ENCODE results near the gene RNF39.
"Not testable (repeated sequence)": the region's sequence is repeated elsewhere in the genome, so short reads cannot be mapped to it uniquely, and the experiment has no call there.

Gene RNF39

GRCh38 chr6:30062471-30063178 lies 12.9 kb downstream of the RNF39 start:
- DNase-seq (ENCODE audit: low read depth in 2 of 2), result no peak

- no peak for DNase-seq (ENCODE audit: low read depth in 2 of 2)
Measured at GRCh38 chr6:30061858-30062458, 13.6 kb downstream of the RNF39 start.

- peak; percentile 67 to 73 for DNase-seq (ENCODE audit: low read depth in 2 of 2)
Measured at GRCh38 chr6:30061092-30061857, 14.3 kb downstream of the RNF39 start, which contains the start of gene POLR1H. POLR1H (plus strand) TSS chr6:30061265; CDS start chr6:30061525, 260 bp downstream.

GRCh38 chr6:30060606-30061091 lies 14.9 kb downstream of the RNF39 start:
- DNase-seq (ENCODE audit: low read depth in 2 of 2), result no peak

- DNase-seq (ENCODE audit: low read depth in 2 of 2), result no peak
Measured at GRCh38 chr6:30055513-30055912, 20.1 kb downstream of the RNF39 start.

- DNase-seq (ENCODE audit: low read depth in 2 of 2), result no peak
Measured at GRCh38 chr6:30053682-30054081, 21.9 kb downstream of the RNF39 start.

- no peak for DNase-seq (ENCODE audit: low read depth in 2 of 2)
Measured at GRCh38 chr6:30047220-30047619, 28.3 kb downstream of the RNF39 start.

- no peak for DNase-seq (ENCODE audit: low read depth in 2 of 2)
Measured at GRCh38 chr6:30044630-30045029, 30.9 kb downstream of the RNF39 start.

- no peak for DNase-seq (ENCODE audit: low read depth in 2 of 2)
Measured at GRCh38 chr6:30043744-30044143, 31.8 kb downstream of the RNF39 start.

- no peak for DNase-seq (ENCODE audit: low read depth in 2 of 2)
Measured at GRCh38 chr6:30042914-30043313, 32.7 kb downstream of the RNF39 start.

GRCh38 chr6:30042476-30042875 lies 33.1 kb downstream of the RNF39 start:
- no peak for DNase-seq (ENCODE audit: low read depth in 2 of 2)

GRCh38 chr6:30041821-30042220 lies 33.7 kb downstream of the RNF39 start:
- DNase-seq (ENCODE audit: low read depth in 2 of 2), result no peak

- no peak for DNase-seq (ENCODE audit: low read depth in 2 of 2)
Measured at GRCh38 chr6:30041221-30041620, 34.3 kb downstream of the RNF39 start.

GRCh38 chr6:30037182-30037788 lies 38.3 kb downstream of the RNF39 start:
- no peak for DNase-seq (ENCODE audit: low read depth in 2 of 2)

GRCh38 chr6:30035784-30036183 lies 39.8 kb downstream of the RNF39 start:
- no peak for DNase-seq (ENCODE audit: low read depth in 2 of 2)

GRCh38 chr6:30033440-30033839 lies 42.1 kb downstream of the RNF39 start:
- not testable (repeated sequence) for DNase-seq (ENCODE audit: low read depth in 2 of 2)

- DNase-seq (ENCODE audit: low read depth in 2 of 2), result no peak
Measured at GRCh38 chr6:30031381-30031780, 44.2 kb downstream of the RNF39 start.

- DNase-seq (ENCODE audit: low read depth in 2 of 2), result no peak
Measured at GRCh38 chr6:30029588-30029987, 46.0 kb downstream of the RNF39 start.

GRCh38 chr6:30025186-30025585 lies 50.4 kb downstream of the RNF39 start:
- DNase-seq (ENCODE audit: low read depth in 2 of 2), result no peak

- DNase-seq (ENCODE audit: low read depth in 2 of 2), result not testable (repeated sequence)
Measured at GRCh38 chr6:30022712-30023111, 52.9 kb downstream of the RNF39 start.

GRCh38 chr6:30022189-30022588 lies 53.4 kb downstream of the RNF39 start:
- no peak for DNase-seq (ENCODE audit: low read depth in 2 of 2)

GRCh38 chr6:30020626-30021025 lies 54.9 kb downstream of the RNF39 start:
- DNase-seq (ENCODE audit: low read depth in 2 of 2), result no peak
